HepG2 (cell line): Measurements from ENCODE around the gene UBE3D. TPM values are rescaled to one million over a fixed set of nuclear protein-coding genes. Genes with fewer than 3 reads are reported as not detected.

Source experiments
- ATAC-seq: fragments of 200-7000 bp; cut with Tn5 transposase; 3 replicates; pipeline ENCODE4 v1.9.1; 2020; ENCODE audit warnings: mild to moderate bottlenecking, moderate library complexity
- BruUV-seq: library from RNA; stranded (reverse); fragments of 400-500 nt; replicated peaks from 2 replicates; lab custom pipeline; 2021; lab: Mats Ljungman, UMichigan
- CTCF ChIA-PET: fragments of 300-600 bp; formaldehyde crosslinking; extraction: SDS; loops from one replicate; lab custom pipeline; 2021; ENCODE audit warnings: low total read pairs, inconsistent platforms, low intra/inter-chr PET ratio; lab: Yijun Ruan, JAX
- POLR2A ChIA-PET: fragments of 350-600 bp; sonication (Branson Sonifier 250); formaldehyde crosslinking; loops from one replicate; lab custom pipeline; 2020; ENCODE audit warnings: antibody characterized with exemption, inconsistent platforms; lab: Yijun Ruan, JAX
- DNase-seq: peaks from one replicate; pipeline ENCODE4 v3.0.0-alpha.2; 2015; ENCODE audit warnings: low spot score
- FAIRE-seq: peaks from 3 replicates; lab custom pipeline; 2011; peaks lifted over from hg19 to GRCh38; lab: Jason Lieb, UNC
- H2AFZ ChIP-seq: one replicate; pipeline ENCODE4 v1.6.1; 2011; ENCODE audit warnings: low read length, inconsistent platforms
- H3K27ac ChIP-seq: fragments of 300-600 bp; 3 replicates; pipeline ENCODE4 v1.8.0; 2011; ENCODE audit warnings: mixed run types, mild to moderate bottlenecking, mixed read lengths, low read length, inconsistent platforms; ENCODE audit not compliant: insufficient read depth; ENCODE audit errors: extremely low read length
- H3K27me3 ChIP-seq, 2 experiments: fragments of 200-600 bp in 1 of 2; 2 replicates in 1 of 2; 3 replicates in 1 of 2; pipeline versions ENCODE4 v1.6.0 to v1.8.0; 2011; ENCODE audit warnings: low read length in 2 of 2, mild to moderate bottlenecking in 2 of 2, moderate library complexity in 2 of 2, inconsistent platforms in 1 of 2; ENCODE audit not compliant: insufficient read depth in 2 of 2, control insufficient read depth in 1 of 2
- H3K36me3 ChIP-seq, 2 experiments: fragments of 200-600 bp in 1 of 2; replicated peaks in 1 of 2; 2 replicates in 1 of 2; 3 replicates in 1 of 2; pipeline versions ENCODE4 v1.5.1 to v1.8.0; 2011; ENCODE audit warnings: low read length in 2 of 2, inconsistent platforms in 1 of 2; ENCODE audit not compliant: insufficient read depth in 2 of 2, control insufficient read depth in 1 of 2
- H3K4me1 ChIP-seq: 2 replicates; pipeline ENCODE4 v1.5.1; 2012; ENCODE audit warnings: low read length, inconsistent platforms; ENCODE audit not compliant: insufficient read depth
- H3K4me2 ChIP-seq: 2 replicates; pipeline ENCODE4 v1.6.0; 2011; ENCODE audit warnings: low read depth, low read length, inconsistent platforms
- H3K4me3 ChIP-seq, 3 experiments: fragments of 200-600 bp in 1 of 3; sonication (generic), shearing (Covaris generic) in 1 of 3; replicated peaks in 1 of 3; 2 replicates each; pipeline ENCODE4 v1.5.1; 2011 to 2016; ENCODE audit warnings: low read length in 3 of 3, inconsistent platforms in 2 of 3, low read depth in 2 of 3, mild to moderate bottlenecking in 2 of 3, control low read depth in 1 of 3, mixed read lengths in 1 of 3; ENCODE audit not compliant: insufficient read depth in 1 of 3
- H3K79me2 ChIP-seq: one replicate; pipeline ENCODE4 v1.6.1; 2011; ENCODE audit warnings: low read length, inconsistent platforms; ENCODE audit not compliant: insufficient read depth
- H3K9ac ChIP-seq: 2 replicates; pipeline ENCODE4 v1.6.0; 2011; ENCODE audit warnings: mild to moderate bottlenecking, low read depth, low read length, inconsistent platforms; ENCODE audit not compliant: insufficient read depth
- H3K9me3 ChIP-seq: 2 replicates; pipeline ENCODE4 v1.5.1; 2012; ENCODE audit warnings: mild to moderate bottlenecking, low read length
- H4K20me1 ChIP-seq: 2 replicates; pipeline ENCODE4 v1.6.0; 2011; ENCODE audit warnings: inconsistent platforms, mild to moderate bottlenecking, low read length, moderate library complexity; ENCODE audit not compliant: insufficient read depth
- AGO1 ChIP-seq: fragments of 200-400 bp; formaldehyde crosslinking; IDR thresholded peaks from 2 replicates; pipeline ENCODE4 v1.6.1; 2017; ENCODE audit warnings: mild to moderate bottlenecking, low read depth, low read length, moderate library complexity; ENCODE audit not compliant: poor library complexity, severe bottlenecking
- HNF1B ChIP-seq: sonication (generic); formaldehyde crosslinking; IDR thresholded peaks from 2 replicates; pipeline ENCODE4 v1.5.1; 2020; ENCODE audit warnings: mild to moderate bottlenecking, moderate library complexity, missing genetic modification reagents
- HNRNPK ChIP-seq: fragments of 200-400 bp; formaldehyde crosslinking; IDR thresholded peaks from 2 replicates; pipeline ENCODE4 v1.6.1; 2018; ENCODE audit warnings: low read length, low read depth, moderate library complexity, mild to moderate bottlenecking; ENCODE audit not compliant: poor library complexity, severe bottlenecking
- NR2F1 ChIP-seq, 2 experiments: fragments of 450-650 bp in 1 of 2; formaldehyde crosslinking in 1 of 2; IDR thresholded peaks; 2 replicates each; pipeline versions ENCODE4 v1.5.0 to v1.6.1; 2016 to 2020; ENCODE audit warnings: mild to moderate bottlenecking in 1 of 2, missing compliant biosample characterization in 1 of 2, missing genetic modification reagents in 1 of 2, moderate library complexity in 1 of 2
- SAFB2 ChIP-seq: sonication (generic); formaldehyde crosslinking; IDR thresholded peaks from 2 replicates; pipeline ENCODE4 v1.5.1; 2020; ENCODE audit warnings: missing genetic modification reagents, low read depth, mild to moderate bottlenecking, borderline replicate concordance
- ZNF280B ChIP-seq: sonication (generic); formaldehyde crosslinking; IDR thresholded peaks from 2 replicates; pipeline ENCODE4 v1.5.0; 2020; ENCODE audit warnings: missing genetic modification reagents, mild to moderate bottlenecking, borderline replicate concordance
- ZNF33A ChIP-seq: sonication (generic); formaldehyde crosslinking; IDR thresholded peaks from 2 replicates; pipeline ENCODE4 v1.5.1; 2020; ENCODE audit warnings: missing genetic modification reagents, mild to moderate bottlenecking, moderate library complexity, borderline replicate concordance
- ZNF713 ChIP-seq: sonication (generic); formaldehyde crosslinking; IDR thresholded peaks from 2 replicates; pipeline ENCODE4 v1.4.0; 2020; ENCODE audit warnings: mild to moderate bottlenecking, missing genetic modification reagents
- ZNF839 ChIP-seq: sonication (generic); formaldehyde crosslinking; IDR thresholded peaks from 2 replicates; pipeline ENCODE4 v1.4.0; 2020; ENCODE audit warnings: missing genetic modification reagents, mild to moderate bottlenecking, borderline replicate concordance
- WGBS: methylation state at CpG from one replicate; pipeline ENCODE4 v1.1.6; 2017; ENCODE audit warnings: low lambda C conversion rate; 5-methylcytosine and 5-hydroxymethylcytosine counted together
- in situ Hi-C: cut with HindIII; loops from 2 replicates; pipeline ENCODE4 v1.10.0; 2017; ENCODE audit warnings: low pct_unique_long_range_greater_than_20kb; ENCODE audit not compliant: extremely low pct_ligation_motif_present
- intact Hi-C: fragments of 100-400 bp; cut with micrococcal nuclease; formaldehyde crosslinking; loops from one replicate; pipeline ENCODE4 v1.10.0; 2022; ENCODE audit not compliant: unreplicated experiment
- polyA plus RNA-seq, 8 experiments: library from polyadenylated mRNA; depleted of rRNA in 3 of 8; stranded (reverse) in 7 of 8; unstranded in 1 of 8; fragments of >200 nt; fragmentation: Illumina TruSeq in 4 of 8; extraction: Trizol in 4 of 8; gene quantifications; 2 replicates each; pipeline versions ENCODE4 v1.2.1 to v1.2.3, GENCODE V29; 2011 to 2016; ENCODE audit warnings: low read depth in 4 of 8, missing spikeins in 1 of 8, mixed read lengths in 1 of 8; ENCODE audit not compliant: insufficient read depth in 1 of 8
- total RNA-seq, 5 experiments: library from RNA; depleted of rRNA; stranded (reverse); fragments of >200 nt; fragmentation: Illumina TruSeq; extraction: Trizol; gene quantifications; 2 replicates each; pipeline ENCODE4 v1.2.3, GENCODE V29; 2016; ENCODE audit warnings: low read depth in 1 of 5

The UBE3D gene
- total and polyA plus RNA-seq, 2 of the 13 experiments (the other 11 are each of a cell fraction or from before 2014, with no cell fraction given), result 5.1 to 11.4 TPM

GRCh38 chr6:82877213-82878195 is 188.1 kb downstream of the UBE3D start:
- CTCF ChIA-PET, result no interaction called here
- ATAC-seq (no peak), DNase-seq (no peak), FAIRE-seq (no peak)
- H3K4me2 ChIP-seq, result no peak overlapping the region
- intact Hi-C loops (loop anchor here (5.0 kb wide), 1 partner anchor 630 kb away; the partner anchor contains the start of gene IBTK), in situ Hi-C loops (no loop called here)
- H4K20me1 ChIP-seq, result no peaks in the 10 kb centered on the region
- H3K9ac ChIP-seq, result no peak overlapping the region
- H3K79me2 ChIP-seq, result no peaks in the 10 kb centered on the region
- TF ChIP-seq AGO1, result no peak
- TF ChIP-seq ZNF713 (CRISPR knock-in tag), result no peak
- TF ChIP-seq SAFB2 (CRISPR knock-in tag), result no peak
- no peak for TF ChIP-seq ZNF839
- no peak for TF ChIP-seq HNF1B
- no peak for TF ChIP-seq ZNF280B (CRISPR knock-in tag)
- no peak for TF ChIP-seq NR2F1 (CRISPR knock-in tag; IDR thresholded peaks at IDR 0.05)
- no peak for TF ChIP-seq ZNF33A
- no peak for TF ChIP-seq HNRNPK
- WGBS, result 18% methylated on average over 4 of the region's 4 CpGs
- no peak overlapping the region for H3K4me3 ChIP-seq
- POLR2A ChIA-PET, result no interaction called here
- peaks cover 10% of the 10 kb centered on the region for H3K4me1 ChIP-seq
- H3K9me3 ChIP-seq, result no peaks in the 10 kb centered on the region
- no peak overlapping the region for H3K27ac ChIP-seq
- H2AFZ ChIP-seq, result no peak overlapping the region
- H3K27me3 ChIP-seq, result no peaks in the 10 kb centered on the region; a peak in 1 of 5 replicates
- H3K36me3 ChIP-seq, result no peaks in the 10 kb centered on the region
- no TSS peak for BruUV-seq
